ENCODE measurements around the gene SFN. TPM values are rescaled to one million over a fixed set of nuclear protein-coding genes. Genes with fewer than 3 reads are reported as not detected.

SFN gene
- total and polyA plus RNA-seq, 2 of the 13 experiments (the other 11 are each of a cell fraction or from before 2014, with no cell fraction given) = 4.3 to 5.6 TPM

- TF ChIP-seq CREM (IDR thresholded peaks at IDR 0.05) (peak; percentile 56; the same call in 1 of the 2 replicates), CREM (CRISPR knock-in tag; IDR thresholded peaks at IDR 0.05) (no peak), NR2F1 (CRISPR knock-in tag; IDR thresholded peaks at IDR 0.05) (peak in 1 of 2 experiments; percentile 60; a peak in 2 of 4 replicates), TEAD2 (CRISPR knock-in tag; IDR thresholded peaks at IDR 0.05) (no peak), SNAPC5 (CRISPR knock-in tag; IDR thresholded peaks at IDR 0.05; ENCODE audit: borderline replicate concordance) (no peak), DPF2 (CRISPR knock-in tag; IDR thresholded peaks at IDR 0.05; ENCODE audit: borderline replicate concordance, low read depth) (peak; percentile 60; the same call in 1 of the 2 replicates), POLR2AphosphoS2 (IDR thresholded peaks at IDR 0.05; ENCODE audit: low read depth, low read length) (no peak), ZNF567 (CRISPR knock-in tag; IDR thresholded peaks at IDR 0.05; ENCODE audit: borderline replicate concordance) (no peak), ASH2L (IDR thresholded peaks at IDR 0.05; ENCODE audit: insufficient read length, low read depth, low read length) (peak; percentile 34), GZF1 (CRISPR knock-in tag; IDR thresholded peaks at IDR 0.05) (no peak), ATF1 (CRISPR knock-in tag; IDR thresholded peaks at IDR 0.05) (no peak), ZNF724P (CRISPR knock-in tag; IDR thresholded peaks at IDR 0.05; ENCODE audit: borderline replicate concordance) (no peak), ZNF431 (CRISPR knock-in tag; IDR thresholded peaks at IDR 0.05; ENCODE audit: borderline replicate concordance, low read depth) (no peak), FOXP1 (IDR thresholded peaks at IDR 0.05) (peak; percentile 99), FOXP1 (CRISPR knock-in tag; IDR thresholded peaks at IDR 0.05) (peak; percentile 100), ZNF83 (CRISPR knock-in tag; IDR thresholded peaks at IDR 0.05; ENCODE audit: borderline replicate concordance) (no peak), PAXIP1 (CRISPR knock-in tag; conservative IDR thresholded peaks at IDR 0.05) (peak; percentile 86), ZFP36L2 (CRISPR knock-in tag; IDR thresholded peaks at IDR 0.05) (no peak), ZNF713 (CRISPR knock-in tag; IDR thresholded peaks at IDR 0.05) (no peak), PPARG (CRISPR knock-in tag; conservative IDR thresholded peaks at IDR 0.05) (peak; percentile 83), GRHL1 (CRISPR knock-in tag; conservative IDR thresholded peaks at IDR 0.05) (no peak), ZNF451 (CRISPR knock-in tag; IDR thresholded peaks at IDR 0.05) (no peak), ZNF460 (CRISPR knock-in tag; IDR thresholded peaks at IDR 0.05; ENCODE audit: borderline replicate concordance) (no peak), ZNF44 (CRISPR knock-in tag; IDR thresholded peaks at IDR 0.05) (no peak), ZNF430 (CRISPR knock-in tag; IDR thresholded peaks at IDR 0.05) (0 out of 2 replicates have a peak, but pooled peaks have one; percentile 35), DMAP1 (CRISPR knock-in tag; IDR thresholded peaks at IDR 0.05) (no peak)
Observed at GRCh38 chr1:26831546-26832248, 31.3 kb upstream of the SFN start (continued).

Measured in HepG2 (cell line).